GM18870 (cell line): Measurements from ENCODE around the gene USP17L20.
"Not testable (repeated sequence)": the region's sequence is repeated elsewhere in the genome, so short reads cannot be mapped to it uniquely, and the experiment has no call there.

Experiments
- ATAC-seq: cut with Tn5 transposase; IDR thresholded peaks from one replicate; pipeline ENCODE4 v1.9.1; 2021; ENCODE audit warnings: moderate library complexity; ENCODE audit not compliant: unreplicated experiment

USP17L20 gene

GRCh38 chr4:9257824-9258223 lies at the start of gene USP17L20:
Gene USP17L20 (plus strand): TSS chr4:9258124. CDS start chr4:9258124, 0 bp downstream.
- ATAC-seq, result not testable (repeated sequence)

GRCh38 chr4:9210357-9210756 lies 47.6 kb upstream of the USP17L20 start, which contains the start of gene USP17L10:
Gene USP17L10 (plus strand): TSS chr4:9210657. CDS start chr4:9210657, 0 bp downstream.
- ATAC-seq, result not testable (repeated sequence)

GRCh38 chr4:9214701-9215100 lies 43.2 kb upstream of the USP17L20 start:
- not testable (repeated sequence) for ATAC-seq

GRCh38 chr4:9215105-9215504 lies 42.8 kb upstream of the USP17L20 start, which contains the start of gene USP17L11:
Gene USP17L11 (plus strand): TSS chr4:9215405. CDS start chr4:9215405, 0 bp downstream.
- ATAC-seq, result not testable (repeated sequence)

GRCh38 chr4:9219852-9220251 lies 38.1 kb upstream of the USP17L20 start, which contains the start of gene USP17L12:
Gene USP17L12 (plus strand): TSS chr4:9220152. CDS start chr4:9220152, 0 bp downstream.
- not testable (repeated sequence) for ATAC-seq

GRCh38 chr4:9224596-9224995 lies 33.3 kb upstream of the USP17L20 start, which contains the start of gene USP17L13:
Gene USP17L13 (plus strand): TSS chr4:9224896. CDS start chr4:9224896, 0 bp downstream.
- not testable (repeated sequence) for ATAC-seq

- ATAC-seq, result not testable (repeated sequence)
Observed at GRCh38 chr4:9230249-9230648, 27.7 kb upstream of the USP17L20 start.

DNA sequence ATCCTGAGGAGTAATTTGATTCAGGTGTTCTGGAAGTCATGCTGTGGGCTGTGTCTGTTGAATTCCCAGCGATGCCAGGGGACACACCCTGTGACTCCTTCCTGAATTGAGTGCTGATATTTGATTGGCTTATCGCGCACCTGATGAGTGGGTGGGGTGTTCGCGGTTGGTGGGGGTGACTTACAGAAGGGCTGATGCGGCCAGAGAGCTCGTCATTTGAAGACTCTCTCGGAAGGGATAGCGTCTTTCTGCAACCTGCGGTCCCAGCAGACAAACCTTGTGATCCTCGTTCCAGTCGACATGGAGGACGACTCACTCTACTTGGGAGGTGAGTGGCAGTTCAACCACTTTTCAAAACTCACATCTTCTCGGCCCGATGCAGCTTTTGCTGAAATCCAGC lies 23.8 kb upstream of the USP17L20 start, which contains the start of gene USP17L15:
Gene USP17L15 (plus strand): TSS at position 301 of the 400 bp plus-strand sequence. CDS start 0 bp downstream, at position 301.
- ATAC-seq, result not testable (repeated sequence)

GRCh38 chr4:9238461-9238860 lies 19.5 kb upstream of the USP17L20 start:
- ATAC-seq, result not testable (repeated sequence)

DNA sequence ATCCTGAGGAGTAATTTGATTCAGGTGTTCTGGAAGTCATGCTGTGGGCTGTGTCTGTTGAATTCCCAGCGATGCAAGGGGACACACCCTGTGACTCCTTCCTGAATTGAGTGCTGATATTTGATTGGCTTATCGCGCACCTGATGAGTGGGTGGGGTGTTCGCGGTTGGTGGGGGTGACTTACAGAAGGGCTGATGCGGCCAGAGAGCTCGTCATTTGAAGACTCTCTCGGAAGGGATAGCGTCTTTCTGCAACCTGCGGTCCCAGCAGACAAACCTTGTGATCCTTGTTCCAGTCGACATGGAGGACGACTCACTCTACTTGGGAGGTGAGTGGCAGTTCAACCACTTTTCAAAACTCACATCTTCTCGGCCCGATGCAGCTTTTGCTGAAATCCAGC lies 14.3 kb upstream of the USP17L20 start, which contains the start of gene USP17L17:
Gene USP17L17 (plus strand): TSS at position 301 of the 400 bp plus-strand sequence. CDS start 0 bp downstream, at position 301.
- not testable (repeated sequence) for ATAC-seq

DNA sequence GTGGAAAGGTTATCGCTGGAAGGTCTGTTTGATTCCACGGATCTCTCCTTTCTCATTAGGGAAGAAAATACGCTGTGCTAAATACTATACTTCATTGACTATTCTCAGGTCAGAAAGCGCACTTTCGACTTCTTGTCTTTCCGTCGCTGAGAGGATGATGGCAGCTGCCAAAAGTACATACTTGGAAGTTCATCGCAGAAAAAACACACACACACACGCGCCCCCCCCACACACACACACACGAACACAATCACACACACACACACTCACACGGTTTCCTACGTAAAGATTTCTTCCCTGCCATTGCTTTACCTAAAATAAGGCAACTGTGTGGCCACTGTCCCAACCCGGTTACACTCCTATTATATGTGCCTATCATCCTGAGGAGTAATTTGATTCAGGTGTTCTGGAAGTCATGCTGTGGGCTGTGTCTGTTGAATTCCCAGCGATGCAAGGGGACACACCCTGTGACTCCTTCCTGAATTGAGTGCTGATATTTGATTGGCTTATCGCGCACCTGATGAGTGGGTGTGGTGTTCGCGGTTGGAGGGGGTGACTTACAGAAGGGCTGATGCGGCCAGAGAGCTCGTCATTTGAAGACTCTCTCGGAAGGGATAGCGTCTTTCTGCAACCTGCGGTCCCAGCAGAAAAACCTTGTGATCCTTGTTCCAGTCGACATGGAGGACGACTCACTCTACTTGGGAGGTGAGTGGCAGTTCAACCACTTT lies 9.8 kb upstream of the USP17L20 start, which contains the start of gene USP17L18:
Gene USP17L18 (plus strand): TSS at position 678 of the 728 bp plus-strand sequence. CDS start 0 bp downstream, at position 678.
- not testable (repeated sequence) for ATAC-seq

- ATAC-seq, result not testable (repeated sequence)
Observed at GRCh38 chr4:9253078-9253477, 4.8 kb upstream of the USP17L20 start, which contains the start of gene USP17L19. Gene USP17L19 (plus strand): TSS chr4:9253378. CDS start chr4:9253378, 0 bp downstream.

DNA sequence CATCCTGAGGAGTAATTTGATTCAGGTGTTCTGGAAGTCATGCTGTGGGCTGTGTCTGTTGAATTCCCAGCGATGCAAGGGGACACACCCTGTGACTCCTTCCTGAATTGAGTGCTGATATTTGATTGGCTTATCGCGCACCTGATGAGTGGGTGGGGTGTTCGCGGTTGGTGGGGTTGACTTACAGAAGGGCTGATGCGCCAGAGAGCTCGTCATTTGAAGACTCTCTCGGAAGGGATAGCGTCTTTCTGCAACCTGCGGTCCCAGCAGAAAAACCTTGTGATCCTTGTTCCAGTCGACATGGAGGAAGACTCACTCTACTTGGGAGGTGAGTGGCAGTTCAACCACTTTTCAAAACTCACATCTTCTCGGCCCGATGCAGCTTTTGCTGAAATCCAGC lies 4.6 kb downstream of the USP17L20 start, which contains the start of gene USP17L21:
Gene USP17L21 (plus strand): TSS at position 301 of the 400 bp plus-strand sequence. CDS start 0 bp downstream, at position 301.
- ATAC-seq, result not testable (repeated sequence)

DNA sequence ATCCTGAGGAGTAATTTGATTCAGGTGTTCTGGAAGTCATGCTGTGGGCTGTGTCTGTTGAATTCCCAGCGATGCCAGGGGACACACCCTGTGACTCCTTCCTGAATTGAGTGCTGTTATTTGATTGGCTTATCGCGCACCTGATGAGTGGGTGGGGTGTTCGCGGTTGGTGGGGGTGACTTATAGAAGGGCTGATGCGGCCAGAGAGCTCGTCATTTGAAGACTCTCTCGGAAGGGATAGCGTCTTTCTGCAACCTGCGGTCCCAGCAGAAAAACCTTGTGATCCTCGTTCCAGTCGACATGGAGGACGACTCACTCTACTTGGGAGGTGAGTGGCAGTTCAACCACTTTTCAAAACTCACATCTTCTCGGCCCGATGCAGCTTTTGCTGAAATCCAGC lies 9.4 kb downstream of the USP17L20 start, which contains the start of gene USP17L22:
Gene USP17L22 (plus strand): TSS at position 301 of the 400 bp plus-strand sequence. CDS start 0 bp downstream, at position 301.
- ATAC-seq, result not testable (repeated sequence)

GRCh38 chr4:9271719-9272118 lies 13.8 kb downstream of the USP17L20 start:
- not testable (repeated sequence) for ATAC-seq
